Gastrocnemius medialis (tissue), 4 donors: ENCODE results near the gene UBASH3B.

ENCODE experiments used
- POLR2A ChIP-seq, 2 donors: fragments of 450-650 bp; IDR thresholded peaks; one replicate each; pipeline ENCODE4 v1.6.1; 2017; ENCODE audit warnings: antibody characterized with exemption in 2 of 2, mild to moderate bottlenecking in 2 of 2, moderate library complexity in 2 of 2
- TF ChIP-seq, protein P1 (sequence below), 5 experiments: fragments of 450-650 bp in 3 of 5; fragments of 200-600 bp in 2 of 5; sonication (generic) in 2 of 5; IDR thresholded peaks in 4 of 5; conservative IDR thresholded peaks in 1 of 5; 1 replicate in 4 of 5; 2 replicates in 1 of 5; pipeline ENCODE4 v1.5.1; 2016 to 2019; ENCODE audit warnings: antibody characterized with exemption in 5 of 5, mild to moderate bottlenecking in 3 of 5, moderate library complexity in 3 of 5

DNA sequence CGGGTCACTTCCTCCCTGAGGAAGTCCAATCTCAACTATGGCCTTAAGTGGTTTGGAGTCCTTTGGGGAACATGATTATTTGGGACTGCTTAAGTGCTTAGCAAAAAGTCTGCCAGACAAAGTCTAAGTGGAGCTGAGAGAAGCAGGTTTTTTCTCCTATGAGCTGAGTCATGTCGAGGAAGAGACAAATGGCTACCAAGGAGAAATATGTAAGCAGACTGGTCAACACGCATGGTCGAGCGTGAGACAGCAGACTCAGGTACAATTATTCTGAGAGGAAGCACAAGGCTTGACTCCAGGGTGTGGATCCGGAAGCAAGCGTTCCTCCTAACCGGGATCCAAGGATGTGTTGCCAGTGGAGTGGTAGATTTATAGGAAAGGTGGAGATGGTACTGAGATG is 30.6 kb downstream of the UBASH3B start:
- TF ChIP-seq, protein P1, sequence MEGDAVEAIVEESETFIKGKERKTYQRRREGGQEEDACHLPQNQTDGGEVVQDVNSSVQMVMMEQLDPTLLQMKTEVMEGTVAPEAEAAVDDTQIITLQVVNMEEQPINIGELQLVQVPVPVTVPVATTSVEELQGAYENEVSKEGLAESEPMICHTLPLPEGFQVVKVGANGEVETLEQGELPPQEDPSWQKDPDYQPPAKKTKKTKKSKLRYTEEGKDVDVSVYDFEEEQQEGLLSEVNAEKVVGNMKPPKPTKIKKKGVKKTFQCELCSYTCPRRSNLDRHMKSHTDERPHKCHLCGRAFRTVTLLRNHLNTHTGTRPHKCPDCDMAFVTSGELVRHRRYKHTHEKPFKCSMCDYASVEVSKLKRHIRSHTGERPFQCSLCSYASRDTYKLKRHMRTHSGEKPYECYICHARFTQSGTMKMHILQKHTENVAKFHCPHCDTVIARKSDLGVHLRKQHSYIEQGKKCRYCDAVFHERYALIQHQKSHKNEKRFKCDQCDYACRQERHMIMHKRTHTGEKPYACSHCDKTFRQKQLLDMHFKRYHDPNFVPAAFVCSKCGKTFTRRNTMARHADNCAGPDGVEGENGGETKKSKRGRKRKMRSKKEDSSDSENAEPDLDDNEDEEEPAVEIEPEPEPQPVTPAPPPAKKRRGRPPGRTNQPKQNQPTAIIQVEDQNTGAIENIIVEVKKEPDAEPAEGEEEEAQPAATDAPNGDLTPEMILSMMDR (IDR thresholded peaks at IDR 0.05 in 4 of 5, conservative IDR thresholded peaks at IDR 0.05 in 1 of 5) = no peak
- no peak for TF ChIP-seq POLR2A (IDR thresholded peaks at IDR 0.05)
